Measurements from ENCODE around the gene CDC42BPA. TPM values are rescaled to one million over a fixed set of nuclear protein-coding genes. Genes with fewer than 3 reads are reported as not detected.

The CDC42BPA gene
- total and polyA plus RNA-seq, 2 donors from 2014 or later: 11.2 to 60.7 TPM

GRCh38 chr1:226981838-226982237 is 336.5 kb downstream of the CDC42BPA start:
- Histone ChIP-seq H3K4me3 (ENCODE audit: low read length in 3 of 3) (no peak overlapping the region), H3K4me1 (ENCODE audit: control insufficient read depth in 2 of 3, insufficient read depth in 2 of 3, low read depth in 1 of 3, low read length in 3 of 3) (peaks cover 0 to 4% (median 3%) of the 10 kb centered on the region in 3 donors), H3K36me3 (ENCODE audit: control insufficient read depth in 2 of 3, insufficient read depth in 3 of 3, low read length in 3 of 3) (peaks cover 0 to 12% (median 4%) of the 10 kb centered on the region in 3 donors), H3K27ac (ENCODE audit: low read depth in 2 of 2, low read length in 2 of 2) (no peak overlapping the region), H3K9ac (ENCODE audit: low read length in 3 of 3) (no peak overlapping the region), H3K9me3 (ENCODE audit: control insufficient read depth in 2 of 3, insufficient read depth in 1 of 3, low read length in 3 of 3) (no peaks in the 10 kb centered on the region), H3K27me3 (ENCODE audit: control insufficient read depth, insufficient read depth, low read length) (no peaks in the 10 kb centered on the region)
- no peak for TF ChIP-seq CTCF (IDR thresholded peaks at IDR 0.05; ENCODE audit: borderline replicate concordance, extremely low read depth, insufficient read depth)
- FAIRE-seq (no peak), DNase-seq (peak in 1 of 5 donors; percentile 52)
- intact Hi-C loops (cut with DNase I): no loop called here

DNA sequence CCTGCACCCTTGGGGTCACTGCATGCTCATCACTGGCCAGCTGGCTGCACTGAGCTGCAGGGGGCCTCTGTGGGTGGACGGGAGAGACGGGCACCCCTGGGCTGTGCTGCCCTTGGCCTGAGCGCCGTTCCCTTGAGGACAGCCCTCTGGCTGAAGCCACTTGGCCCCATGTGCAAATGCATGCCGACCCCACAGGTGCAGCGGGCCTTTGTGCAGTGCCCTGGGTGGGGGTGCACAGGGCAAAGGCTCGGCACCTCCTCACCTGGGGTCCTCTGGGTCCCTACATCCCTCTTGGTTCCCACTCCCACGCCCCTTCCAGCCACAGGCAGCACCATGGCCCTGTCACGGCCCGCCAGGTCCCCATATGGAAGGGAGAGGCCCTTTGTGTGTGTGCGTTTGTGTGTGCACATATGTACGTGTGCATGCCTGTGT is 336.9 kb downstream of the CDC42BPA start:
- FAIRE-seq: no peak
- DNase-seq: peak in 2 of 5 donors; percentile 40 to 63
- intact Hi-C loops (cut with DNase I): no loop called here
- no peak overlapping the region for H3K4me3 ChIP-seq (ENCODE audit: low read length in 3 of 3)
- no peak overlapping the region for H3K9ac ChIP-seq (ENCODE audit: low read length in 3 of 3)
- H3K36me3 ChIP-seq (ENCODE audit: control insufficient read depth in 2 of 3, insufficient read depth in 3 of 3, low read length in 3 of 3): peaks cover 0 to 9% (median 0%) of the 10 kb centered on the region in 3 donors
- no peak for TF ChIP-seq CTCF (IDR thresholded peaks at IDR 0.05; ENCODE audit: borderline replicate concordance, extremely low read depth, insufficient read depth)
- H3K27ac ChIP-seq (ENCODE audit: low read depth in 2 of 2, low read length in 2 of 2): no peak overlapping the region
- no peaks in the 10 kb centered on the region for H3K27me3 ChIP-seq (ENCODE audit: control insufficient read depth, insufficient read depth, low read length)
- H3K4me1 ChIP-seq (ENCODE audit: control insufficient read depth in 2 of 3, insufficient read depth in 2 of 3, low read depth in 1 of 3, low read length in 3 of 3): peaks cover 0 to 4% (median 3%) of the 10 kb centered on the region in 3 donors
- no peaks in the 10 kb centered on the region for H3K9me3 ChIP-seq (ENCODE audit: control insufficient read depth in 2 of 3, insufficient read depth in 1 of 3, low read length in 3 of 3)

GRCh38 chr1:226980565-226981385 is 337.5 kb downstream of the CDC42BPA start:
- intact Hi-C loops (cut with DNase I): no loop called here
- no peak overlapping the region for H3K4me3 ChIP-seq (ENCODE audit: low read length in 3 of 3)
- no peaks in the 10 kb centered on the region for H3K27me3 ChIP-seq (ENCODE audit: control insufficient read depth, insufficient read depth, low read length)
- H3K9ac ChIP-seq (ENCODE audit: low read length in 3 of 3): no peak overlapping the region
- peaks cover 0 to 4% (median 3%) of the 10 kb centered on the region in 3 donors for H3K4me1 ChIP-seq (ENCODE audit: control insufficient read depth in 2 of 3, insufficient read depth in 2 of 3, low read depth in 1 of 3, low read length in 3 of 3)
- DNase-seq (peak in 1 of 5 donors; percentile 69), FAIRE-seq (no peak)
- H3K9me3 ChIP-seq (ENCODE audit: control insufficient read depth in 2 of 3, insufficient read depth in 1 of 3, low read length in 3 of 3): no peaks in the 10 kb centered on the region
- no peak for TF ChIP-seq CTCF (IDR thresholded peaks at IDR 0.05; ENCODE audit: borderline replicate concordance, extremely low read depth, insufficient read depth)
- peaks cover 0 to 4% (median 0%) of the 10 kb centered on the region in 3 donors for H3K36me3 ChIP-seq (ENCODE audit: control insufficient read depth in 2 of 3, insufficient read depth in 3 of 3, low read length in 3 of 3)
- no peak overlapping the region for H3K27ac ChIP-seq (ENCODE audit: low read depth in 2 of 2, low read length in 2 of 2)
